ENCODE data around the gene PRKN.

PRKN gene

DNA sequence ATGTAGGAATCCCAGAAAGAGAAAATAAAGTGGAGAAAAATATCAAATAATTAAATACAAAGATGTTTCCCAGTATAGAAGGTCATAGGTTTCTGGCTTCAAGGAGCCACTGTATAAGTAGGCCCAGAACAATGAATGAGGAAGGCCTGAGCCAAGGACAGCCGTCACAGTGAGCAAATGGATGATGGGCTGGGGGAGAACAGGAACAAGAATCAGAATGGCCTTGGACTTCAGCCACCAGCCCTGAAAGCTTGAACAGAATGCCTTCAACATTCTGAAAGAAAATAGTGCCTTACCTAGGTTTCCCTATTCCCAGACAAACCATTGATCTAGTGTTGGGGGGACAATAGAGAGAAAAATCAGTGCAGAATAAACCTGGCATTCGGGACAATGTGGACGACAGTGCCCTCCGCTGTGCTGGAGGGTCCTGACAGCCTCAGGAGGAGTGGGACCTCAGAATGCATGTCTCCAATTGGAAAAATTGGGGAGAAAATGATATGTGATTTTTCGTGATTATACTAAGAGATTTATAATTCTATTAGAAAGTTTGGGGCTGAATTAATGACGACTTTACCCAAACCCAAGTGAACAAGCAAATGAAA lies 1119.8 kb downstream of the PRKN start:
- no peak for DNase-seq (ENCODE audit: low read depth)

DNA sequence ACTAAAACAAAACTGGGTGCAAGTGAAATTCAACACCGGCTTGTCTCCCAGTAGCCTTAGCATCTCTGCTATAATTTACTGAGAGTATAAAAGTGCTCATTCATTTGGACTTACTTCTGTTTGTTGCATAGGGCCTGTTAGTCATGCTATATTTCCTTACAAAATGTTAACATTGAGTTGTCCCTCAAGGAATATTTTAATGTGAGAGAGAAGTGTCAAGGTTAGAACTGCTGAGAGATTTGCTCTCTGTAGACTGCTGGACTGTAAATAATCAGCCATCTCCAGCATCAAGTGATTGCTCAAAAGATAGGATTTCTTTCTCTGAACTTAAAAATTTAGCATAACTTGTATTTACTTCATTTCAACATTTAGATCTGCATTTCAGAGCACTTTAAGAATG lies 1125.2 kb downstream of the PRKN start:
- DNase-seq (ENCODE audit: low read depth): no peak

GRCh38 chr6:161598896-161599295 lies 1128.7 kb downstream of the PRKN start:
- DNase-seq (ENCODE audit: low read depth): no peak

DNA sequence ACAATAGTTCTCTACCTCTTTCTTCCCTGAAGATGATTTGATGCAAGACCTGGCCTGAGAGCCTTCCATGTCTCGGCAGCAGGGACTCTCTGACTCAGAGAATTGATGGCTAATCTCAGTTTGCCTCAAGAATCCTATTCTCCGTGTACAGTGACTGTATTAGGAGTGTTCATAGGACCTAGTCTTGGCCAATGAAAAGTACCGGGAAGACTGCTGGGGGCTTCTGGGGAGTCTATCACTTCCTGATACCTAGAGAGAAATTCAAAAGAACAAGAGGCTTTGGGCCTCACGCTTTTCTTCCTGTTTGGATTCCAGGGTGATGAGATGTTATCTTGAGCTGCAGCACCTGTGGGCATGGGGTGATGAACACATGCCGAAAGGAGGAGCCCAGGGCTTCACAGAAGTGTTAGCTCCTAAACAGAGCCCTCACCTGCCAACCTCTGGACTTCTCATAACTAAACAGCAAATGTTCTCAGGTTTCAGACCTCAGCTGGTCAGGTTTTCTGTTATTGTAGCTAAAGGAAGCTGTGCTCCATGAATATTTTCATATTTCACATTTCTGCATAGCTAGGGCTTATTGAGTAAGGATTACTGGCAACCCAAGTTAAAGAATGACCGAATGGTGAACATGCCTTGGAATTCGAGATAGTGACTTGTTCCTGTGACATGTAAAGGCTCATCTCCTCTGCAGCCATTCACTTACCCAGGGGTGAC lies 1130.6 kb downstream of the PRKN start:
- no peak for DNase-seq (ENCODE audit: low read depth)

- DNase-seq (ENCODE audit: low read depth): no peak
These were observed 1133.2 kb downstream of the PRKN start for GRCh38 chr6:161594412-161594811.

- no peak for DNase-seq (ENCODE audit: low read depth)
These were observed 1136.5 kb downstream of the PRKN start for GRCh38 chr6:161590961-161591627.

- DNase-seq (ENCODE audit: low read depth): no peak
These were observed 1140.7 kb downstream of the PRKN start for GRCh38 chr6:161586887-161587286.

- DNase-seq (ENCODE audit: low read depth): no peak
These were observed 1142.8 kb downstream of the PRKN start for GRCh38 chr6:161584621-161585340.

GRCh38 chr6:161584051-161584450 lies 1143.5 kb downstream of the PRKN start:
- no peak for DNase-seq (ENCODE audit: low read depth)

DNA sequence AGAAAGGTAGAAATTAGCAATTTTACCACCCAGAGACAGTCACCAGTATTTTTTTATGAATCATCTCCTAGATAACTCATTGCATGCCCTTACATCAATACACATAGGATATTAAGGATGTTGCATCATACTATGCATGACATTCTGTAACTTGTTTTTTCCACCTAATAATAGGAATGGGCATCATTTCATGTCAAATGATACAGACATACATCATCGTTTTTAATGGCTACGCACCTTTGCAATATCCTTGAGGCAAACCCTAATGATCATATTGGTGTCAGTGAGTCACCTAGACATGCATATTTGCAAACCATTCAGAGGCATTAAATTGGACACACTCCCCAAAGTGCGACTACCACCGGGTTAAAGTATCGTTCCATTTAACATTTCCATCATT lies 1144.0 kb downstream of the PRKN start:
- DNase-seq (ENCODE audit: low read depth): no peak

GRCh38 chr6:161578478-161578877 lies 1149.1 kb downstream of the PRKN start:
- no peak for DNase-seq (ENCODE audit: low read depth)

GRCh38 chr6:161575523-161576254 lies 1151.9 kb downstream of the PRKN start:
- no peak for DNase-seq (ENCODE audit: low read depth)

DNA sequence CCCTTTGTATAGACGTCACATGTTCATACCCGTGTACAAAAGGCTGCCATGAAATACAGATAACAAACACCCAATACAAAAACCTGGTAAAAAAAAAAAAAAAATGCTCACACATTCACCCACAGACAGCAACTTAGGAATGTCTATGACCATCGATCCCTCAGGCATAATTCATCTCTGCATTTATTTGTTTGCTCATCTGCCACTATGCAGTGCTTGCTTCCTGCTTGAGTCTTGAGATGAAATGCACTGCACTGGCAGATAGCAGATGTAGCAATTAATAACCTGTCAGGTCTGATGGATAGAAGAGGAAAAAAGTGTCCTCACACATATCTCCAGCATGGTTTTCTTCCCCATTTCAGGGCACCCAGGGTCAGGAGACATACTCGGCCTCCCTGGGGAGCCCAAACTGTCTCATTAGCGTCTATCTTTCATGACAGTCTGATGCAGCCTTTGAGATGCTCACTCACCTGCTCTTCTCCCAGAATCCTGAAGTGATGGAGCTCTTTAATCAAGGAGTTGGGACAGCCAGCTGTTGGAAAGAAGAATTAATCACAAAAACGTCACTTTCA lies 1158.6 kb downstream of the PRKN start:
- DNase-seq (ENCODE audit: low read depth): no peak

DNA sequence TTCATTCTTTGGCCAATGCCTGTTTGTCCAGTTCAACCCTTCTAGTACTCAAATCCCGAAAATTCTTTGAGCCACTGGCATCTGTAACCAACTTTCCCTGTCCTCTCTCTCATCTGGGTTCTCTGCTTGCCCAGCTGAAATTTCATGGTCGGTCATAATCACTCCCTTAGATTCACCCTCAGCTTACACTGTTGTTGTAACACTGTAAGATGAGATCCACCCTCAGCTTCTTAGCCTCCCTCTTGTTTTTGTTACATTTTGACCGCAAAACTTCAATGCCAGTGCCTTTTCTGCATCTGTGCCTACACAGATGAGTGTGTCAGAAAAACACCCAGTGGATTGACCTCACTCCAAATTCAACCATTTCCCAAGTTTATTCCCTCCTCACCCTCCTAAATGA lies 1162.6 kb downstream of the PRKN start:
- no peak for DNase-seq (ENCODE audit: low read depth)

DNA sequence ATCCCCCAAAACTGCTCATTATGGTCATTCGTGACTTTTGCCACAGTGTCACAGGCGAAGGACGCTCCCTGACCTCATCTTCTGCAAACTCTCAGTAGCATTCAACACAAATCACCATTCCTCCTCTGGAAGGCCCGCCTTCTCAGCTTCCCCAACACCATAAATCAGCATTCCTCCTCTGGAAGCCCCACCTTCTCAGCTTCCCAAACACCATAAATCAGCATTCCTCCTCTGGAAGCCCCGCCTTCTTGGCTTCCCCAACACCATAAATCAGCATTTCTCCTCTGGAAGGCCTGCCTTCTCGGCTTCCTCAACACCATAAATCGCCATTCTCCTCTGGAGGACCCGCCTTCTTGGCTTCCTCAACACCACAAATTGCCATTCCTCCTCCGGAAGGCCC lies 1165.7 kb downstream of the PRKN start:
- DNase-seq (ENCODE audit: low read depth): no peak

GRCh38 chr6:161557333-161558107 lies 1170.0 kb downstream of the PRKN start:
- no peak for DNase-seq (ENCODE audit: low read depth)

DNA sequence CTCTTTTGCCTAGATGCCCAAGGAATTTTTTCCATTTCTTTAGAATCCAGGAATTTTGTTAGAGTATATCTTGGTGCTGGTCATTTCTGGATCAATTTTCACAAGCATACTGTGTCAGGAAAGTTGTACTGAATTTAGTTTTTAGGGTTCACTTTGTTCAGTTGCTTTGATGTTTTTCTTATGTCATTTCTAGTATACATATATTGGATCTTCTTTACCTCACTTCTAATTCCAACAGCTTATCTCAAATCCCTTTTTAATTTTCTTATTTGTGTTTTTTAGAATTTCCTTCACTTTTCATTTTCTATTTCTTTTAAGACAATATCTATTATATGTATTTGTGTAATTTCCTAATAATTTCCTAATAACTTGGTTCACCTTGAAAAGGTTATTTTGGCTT lies 1172.7 kb downstream of the PRKN start:
- no peak for DNase-seq (ENCODE audit: low read depth)

DNA sequence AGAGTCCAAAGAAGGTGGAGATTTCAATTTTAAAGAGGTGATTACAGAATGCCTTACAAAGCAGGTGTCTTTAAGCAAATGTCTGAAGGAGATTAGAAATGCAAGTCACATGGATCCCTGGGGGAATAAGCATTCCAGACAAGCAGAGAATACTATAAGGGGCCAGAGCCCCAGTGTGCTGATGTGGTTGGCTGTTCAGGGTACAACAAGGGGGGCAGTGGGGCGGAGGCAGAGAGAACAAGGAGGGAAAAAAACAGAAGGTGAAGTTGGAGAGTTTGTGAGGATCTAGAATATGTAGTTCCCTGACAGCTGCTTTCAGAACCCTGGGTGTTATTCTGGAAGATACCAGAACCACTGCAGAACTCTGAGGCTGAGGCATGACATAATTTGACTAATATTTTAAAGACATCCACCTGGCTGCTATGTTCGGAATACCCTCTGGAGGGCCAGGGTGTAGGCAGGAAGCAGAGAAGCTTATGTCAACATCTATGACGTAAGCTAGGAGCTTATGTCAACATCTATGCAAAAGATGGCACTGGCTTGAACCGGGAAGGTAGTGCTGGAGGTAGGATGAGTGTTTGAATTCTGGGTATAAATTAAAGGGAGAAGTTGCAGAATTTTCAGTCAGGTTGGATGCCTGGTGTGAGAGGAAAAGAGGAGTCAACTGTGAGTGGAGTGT lies 1177.5 kb downstream of the PRKN start:
- no peak for DNase-seq (ENCODE audit: low read depth)

GRCh38 chr6:161548713-161549296 lies 1178.8 kb downstream of the PRKN start:
- no peak for DNase-seq (ENCODE audit: low read depth)

DNA sequence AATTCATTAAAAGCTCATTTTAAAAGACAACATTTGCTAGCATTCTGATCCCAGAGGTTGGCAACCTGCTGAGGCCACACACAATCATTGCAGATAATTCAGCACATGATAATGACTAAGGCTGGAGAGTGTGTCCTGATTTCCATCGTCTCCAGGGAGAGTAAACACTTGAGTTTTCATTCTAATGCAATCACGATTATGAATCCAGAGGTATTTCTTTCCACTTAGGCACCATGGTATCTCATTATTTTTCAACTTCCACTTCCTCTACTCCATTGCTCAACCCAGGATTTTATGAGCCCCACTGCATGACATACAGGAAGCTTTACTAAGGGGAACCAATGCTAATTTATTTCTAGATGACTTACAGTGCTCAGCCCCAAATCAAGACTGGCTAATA lies 1179.9 kb downstream of the PRKN start:
- DNase-seq (ENCODE audit: low read depth): no peak

Data from fibroblast of the conjunctiva (primary cell).